Gastroesophageal sphincter (tissue), 3 donors: ENCODE measurements around the gene OR7A5.

Experiments
- POLR2A ChIP-seq, 2 donors: fragments of 450-650 bp; IDR thresholded peaks; one replicate each; pipeline ENCODE4 v1.6.1; 2017; ENCODE audit warnings: antibody characterized with exemption in 2 of 2, mild to moderate bottlenecking in 2 of 2, moderate library complexity in 1 of 2
- POLR2AphosphoS5 ChIP-seq: sonication (generic); formaldehyde crosslinking; IDR thresholded peaks from one replicate; pipeline ENCODE4 v1.6.1; 2017; ENCODE audit warnings: antibody characterized with exemption
- TF ChIP-seq, protein P1 (sequence below), 4 experiments: fragments of 200-600 bp in 2 of 4; fragments of 450-650 bp in 2 of 4; sonication (generic) in 1 of 4; IDR thresholded peaks; one replicate each; pipeline ENCODE4 v1.5.1; 2017 to 2019; ENCODE audit warnings: antibody characterized with exemption in 4 of 4, mild to moderate bottlenecking in 2 of 4, moderate library complexity in 2 of 4

- TF ChIP-seq POLR2A (IDR thresholded peaks at IDR 0.05) (no peak), POLR2AphosphoS5 (no peak)
- TF ChIP-seq, protein P1, sequence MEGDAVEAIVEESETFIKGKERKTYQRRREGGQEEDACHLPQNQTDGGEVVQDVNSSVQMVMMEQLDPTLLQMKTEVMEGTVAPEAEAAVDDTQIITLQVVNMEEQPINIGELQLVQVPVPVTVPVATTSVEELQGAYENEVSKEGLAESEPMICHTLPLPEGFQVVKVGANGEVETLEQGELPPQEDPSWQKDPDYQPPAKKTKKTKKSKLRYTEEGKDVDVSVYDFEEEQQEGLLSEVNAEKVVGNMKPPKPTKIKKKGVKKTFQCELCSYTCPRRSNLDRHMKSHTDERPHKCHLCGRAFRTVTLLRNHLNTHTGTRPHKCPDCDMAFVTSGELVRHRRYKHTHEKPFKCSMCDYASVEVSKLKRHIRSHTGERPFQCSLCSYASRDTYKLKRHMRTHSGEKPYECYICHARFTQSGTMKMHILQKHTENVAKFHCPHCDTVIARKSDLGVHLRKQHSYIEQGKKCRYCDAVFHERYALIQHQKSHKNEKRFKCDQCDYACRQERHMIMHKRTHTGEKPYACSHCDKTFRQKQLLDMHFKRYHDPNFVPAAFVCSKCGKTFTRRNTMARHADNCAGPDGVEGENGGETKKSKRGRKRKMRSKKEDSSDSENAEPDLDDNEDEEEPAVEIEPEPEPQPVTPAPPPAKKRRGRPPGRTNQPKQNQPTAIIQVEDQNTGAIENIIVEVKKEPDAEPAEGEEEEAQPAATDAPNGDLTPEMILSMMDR (IDR thresholded peaks at IDR 0.05) = no peak
These were observed 19.9 kb downstream of the OR7A5 start for GRCh38 chr19:14814982-14815652.
